HG02852 (cell line): ENCODE measurements around the gene CDKAL1.
"Not testable (repeated sequence)": the region's sequence is repeated elsewhere in the genome, so short reads cannot be mapped to it uniquely, and the experiment has no call there.

Experiments used
- ATAC-seq: cut with Tn5 transposase; IDR thresholded peaks from one replicate; pipeline ENCODE4 v1.9.1; 2021; ENCODE audit warnings: mild to moderate bottlenecking, moderate library complexity; ENCODE audit not compliant: unreplicated experiment

The CDKAL1 gene

GRCh38 chr6:21049148-21049547, 514.9 kb downstream of the CDKAL1 start:
- ATAC-seq, result no peak

GRCh38 chr6:21049572-21049971, 515.3 kb downstream of the CDKAL1 start:
- ATAC-seq, result no peak

DNA sequence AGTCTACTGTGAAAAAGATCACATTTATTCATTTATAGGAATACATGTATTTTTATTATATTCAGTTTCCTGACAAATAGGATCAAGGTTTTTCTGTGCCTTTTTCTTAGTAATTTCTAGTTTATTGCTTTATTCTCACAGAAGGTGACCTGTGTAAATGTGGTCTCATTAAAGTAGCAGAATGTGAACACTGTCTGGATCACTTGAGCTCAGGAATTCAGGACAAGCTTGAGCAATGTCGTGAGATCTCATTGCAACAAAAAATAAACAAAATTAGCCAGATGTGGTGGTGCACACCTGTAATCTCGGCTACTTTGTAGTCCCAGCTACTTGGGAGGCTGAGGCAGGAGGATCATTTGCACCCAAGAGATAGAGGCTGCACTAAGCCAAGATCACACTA, 516.7 kb downstream of the CDKAL1 start:
- no peak for ATAC-seq

DNA sequence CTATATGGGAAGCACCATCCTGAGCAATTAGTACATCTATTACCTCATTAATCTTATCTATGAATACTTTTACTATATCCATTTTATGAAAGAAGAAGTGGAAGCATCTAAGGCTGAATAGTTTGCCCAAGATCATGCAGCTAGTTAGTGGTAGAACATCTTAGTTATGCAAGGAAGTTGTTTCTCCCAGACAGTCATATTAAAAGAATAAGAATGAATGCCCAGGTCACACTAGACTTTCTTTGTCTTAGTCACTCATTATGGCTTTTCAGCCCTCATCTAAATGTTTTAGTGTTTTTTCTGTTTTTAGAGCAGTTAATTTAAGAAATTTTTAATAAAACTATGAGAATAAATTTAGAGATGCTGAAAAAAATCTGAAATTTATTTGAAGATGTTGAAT, 517.5 kb downstream of the CDKAL1 start:
- no peak for ATAC-seq

GRCh38 chr6:21053612-21054011, 519.4 kb downstream of the CDKAL1 start:
- ATAC-seq, result no peak

DNA sequence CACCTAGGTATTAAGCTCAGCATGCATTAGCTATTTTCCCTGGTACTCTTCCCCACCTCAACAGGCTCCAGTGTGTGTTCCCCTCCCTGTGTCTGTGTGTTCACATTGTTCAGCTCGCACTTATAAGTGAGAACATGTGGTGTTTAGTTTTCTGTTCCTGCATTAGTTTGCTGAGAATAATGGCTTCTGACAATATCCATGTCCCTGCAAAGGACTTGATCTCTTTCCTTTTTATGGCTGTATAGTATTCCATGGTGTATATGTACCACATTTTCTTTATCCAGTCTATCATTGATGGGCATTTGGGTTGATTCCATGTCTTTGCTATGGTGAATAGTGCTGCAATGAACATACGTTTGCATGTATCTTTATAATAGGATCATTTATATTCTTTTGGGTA, 521.2 kb downstream of the CDKAL1 start:
- not testable (repeated sequence) for ATAC-seq

DNA sequence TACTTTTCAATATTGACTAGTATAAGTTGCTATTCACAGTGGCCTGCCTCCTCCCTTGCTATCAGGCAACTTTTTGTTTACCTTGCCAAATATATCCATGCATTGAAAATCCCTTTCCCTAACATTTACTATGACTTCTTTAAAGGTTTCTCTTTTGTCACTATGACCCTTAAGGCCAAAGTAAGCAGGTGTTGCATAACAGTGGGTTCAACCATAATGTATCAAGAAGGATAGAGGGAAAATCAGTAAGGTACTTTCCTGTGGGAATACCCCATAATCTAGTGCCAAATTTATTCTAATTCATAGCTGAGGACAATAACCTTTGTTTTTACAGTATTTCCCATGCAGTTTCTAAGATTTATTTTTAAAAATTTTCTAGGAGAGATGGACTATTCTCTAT, 527.6 kb downstream of the CDKAL1 start:
- ATAC-seq, result no peak

DNA sequence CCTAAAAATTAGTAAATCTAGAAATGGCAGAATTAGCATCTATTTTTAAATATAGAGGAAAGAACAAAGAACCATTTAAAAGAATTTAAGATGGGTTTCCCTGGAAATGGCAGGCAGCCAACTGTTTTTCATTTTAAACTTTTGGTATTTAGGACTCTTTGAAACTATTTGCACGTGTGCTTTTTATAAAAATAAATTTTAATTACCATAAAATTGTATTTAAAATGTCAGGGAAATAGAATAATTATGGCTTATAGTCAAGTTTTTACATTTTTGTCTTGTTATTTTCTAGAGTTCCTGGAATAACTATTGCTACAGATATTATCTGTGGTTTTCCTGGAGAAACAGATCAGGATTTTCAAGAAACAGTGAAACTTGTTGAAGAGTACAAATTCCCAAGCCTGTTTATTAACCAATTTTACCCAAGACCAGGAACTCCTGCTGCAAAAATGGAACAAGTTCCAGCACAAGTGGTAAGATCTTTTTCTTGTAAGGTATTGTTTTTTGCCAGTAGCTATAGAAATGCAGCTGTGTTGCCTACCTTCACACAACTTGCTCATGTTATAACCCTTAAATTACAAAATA, 530.6 kb downstream of the CDKAL1 start:
- no peak for ATAC-seq

DNA sequence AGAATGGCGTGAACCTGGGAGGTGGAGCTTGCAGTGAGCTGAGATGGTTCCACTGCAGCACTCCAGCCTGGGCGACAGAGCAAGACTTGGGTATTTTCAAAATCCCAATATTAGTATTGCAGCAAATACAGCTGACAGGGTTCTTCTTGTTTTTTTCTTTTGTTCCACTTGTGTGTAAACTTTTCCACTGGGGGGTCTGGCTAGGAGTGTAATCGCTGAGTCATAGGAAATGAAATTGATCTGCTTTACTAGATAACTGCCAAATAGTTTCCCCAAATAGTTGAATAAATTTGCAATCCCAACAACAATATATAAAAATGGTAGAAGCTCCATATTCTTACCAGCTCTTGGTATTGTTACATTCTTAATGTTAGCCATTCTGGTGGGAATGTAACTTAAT, 533.3 kb downstream of the CDKAL1 start:
- ATAC-seq, result no peak

DNA sequence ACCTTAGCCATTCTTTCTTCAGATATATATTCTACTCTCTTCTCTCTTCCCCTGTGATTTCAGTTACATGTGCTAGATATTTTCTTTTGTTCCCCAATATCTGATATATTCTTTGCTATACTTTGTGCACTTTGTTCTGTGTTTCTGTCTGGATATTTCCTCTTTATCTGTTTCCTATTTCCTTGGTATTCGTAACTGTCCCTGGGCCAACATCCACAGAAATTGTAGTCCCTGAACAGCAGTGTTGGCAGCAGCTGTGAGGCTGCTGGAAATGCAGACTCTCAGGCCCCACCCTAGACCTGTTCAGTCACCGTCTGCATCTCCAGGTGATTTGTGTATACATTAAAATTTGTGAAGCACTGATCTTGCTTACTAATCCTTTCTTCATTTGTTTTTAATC, 536.4 kb downstream of the CDKAL1 start:
- no peak for ATAC-seq

GRCh38 chr6:21071780-21072468, 537.7 kb downstream of the CDKAL1 start:
- no peak for ATAC-seq

- no peak for ATAC-seq
These were observed 539.1 kb downstream of the CDKAL1 start for GRCh38 chr6:21073318-21073839.

GRCh38 chr6:21074484-21074883, 540.2 kb downstream of the CDKAL1 start:
- no peak for ATAC-seq

GRCh38 chr6:21075986-21076385, 541.7 kb downstream of the CDKAL1 start:
- ATAC-seq, result no peak

DNA sequence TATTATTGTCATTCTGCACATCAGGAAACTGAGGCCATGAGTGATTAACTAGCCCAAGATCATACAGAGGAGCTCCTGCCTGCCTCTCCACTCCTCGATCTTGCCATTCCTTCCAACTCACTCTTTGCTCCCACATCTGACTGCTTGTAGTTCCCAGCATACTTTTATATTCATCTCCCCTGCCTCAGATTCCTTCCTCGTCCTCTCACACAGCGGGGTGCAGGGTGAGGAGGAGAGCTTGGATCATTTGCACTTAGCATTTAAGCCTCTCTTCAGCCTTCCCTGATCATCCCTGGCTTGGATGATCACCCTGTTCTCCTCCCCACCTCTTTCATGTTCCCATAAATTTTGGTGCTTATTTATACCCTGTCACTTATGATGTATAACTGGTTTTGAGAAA, 544.2 kb downstream of the CDKAL1 start:
- no peak for ATAC-seq

DNA sequence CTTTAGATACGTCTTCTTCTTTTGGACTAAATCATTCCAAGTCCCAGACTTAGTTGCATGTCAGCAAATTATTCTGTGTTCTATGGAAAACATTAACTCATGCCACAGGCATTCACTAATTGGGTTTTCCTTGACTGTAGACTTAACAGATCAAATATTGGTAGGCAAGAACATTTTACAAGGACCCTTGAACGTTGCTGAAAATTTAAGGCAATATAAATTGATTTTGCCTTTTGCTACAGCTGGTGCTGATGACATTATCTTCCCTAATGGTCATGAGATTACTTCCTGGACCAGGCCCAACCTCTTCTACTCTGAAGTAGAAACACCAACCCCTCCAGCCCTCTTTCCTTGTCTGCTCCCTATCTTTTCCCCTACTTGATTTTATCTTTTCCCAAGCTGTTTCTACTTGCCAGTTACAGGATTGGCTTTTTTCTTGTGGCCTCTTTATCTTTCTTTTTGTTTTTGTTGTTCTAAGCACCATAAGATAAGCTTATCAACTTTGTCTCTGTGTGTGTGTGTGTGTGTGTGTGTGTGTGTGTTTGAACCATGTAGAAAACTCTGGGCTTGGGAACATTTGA, 545.3 kb downstream of the CDKAL1 start:
- no peak for ATAC-seq

DNA sequence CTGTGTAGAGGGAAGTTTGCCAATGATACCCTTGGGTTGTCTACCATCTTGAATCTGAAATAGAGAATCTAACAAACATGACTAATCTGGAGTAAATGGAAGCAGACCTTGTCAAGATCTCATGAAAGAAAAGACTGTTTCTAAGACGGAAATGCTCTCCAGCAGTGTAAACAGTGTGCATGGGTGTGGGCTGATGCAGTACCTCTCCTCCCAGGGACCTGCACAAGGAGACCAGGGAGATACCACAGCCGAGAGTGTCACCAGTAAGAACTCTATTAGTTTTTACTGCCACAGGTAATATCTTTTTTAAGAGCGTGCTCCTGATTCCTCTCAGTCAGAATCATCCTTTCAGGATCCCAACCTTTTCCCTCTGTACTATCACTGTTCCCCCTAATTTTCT, 546.0 kb downstream of the CDKAL1 start:
- ATAC-seq, result no peak

GRCh38 chr6:21082091-21082490, 547.8 kb downstream of the CDKAL1 start:
- no peak for ATAC-seq

DNA sequence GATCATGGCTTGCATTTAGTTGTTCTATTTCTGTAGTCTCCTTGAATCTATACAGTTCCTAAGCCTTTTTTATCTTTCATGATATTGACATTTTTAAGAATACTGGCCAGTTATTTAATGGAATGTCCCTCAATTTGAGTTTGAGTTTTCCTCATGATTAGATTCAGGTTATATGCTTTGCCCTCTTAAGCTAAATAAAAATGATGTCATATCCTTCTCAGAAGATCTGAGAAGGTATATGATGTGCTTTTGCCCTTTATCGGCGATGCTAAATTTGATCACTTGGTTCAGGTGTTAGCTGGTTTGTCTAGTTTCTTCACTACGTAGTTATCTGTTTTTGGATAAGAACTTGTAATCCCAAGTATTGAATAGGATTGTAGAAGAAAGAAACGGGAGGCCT, 549.5 kb downstream of the CDKAL1 start:
- ATAC-seq, result no peak

- no peak for ATAC-seq
These were observed 550.4 kb downstream of the CDKAL1 start for GRCh38 chr6:21084656-21085055.

DNA sequence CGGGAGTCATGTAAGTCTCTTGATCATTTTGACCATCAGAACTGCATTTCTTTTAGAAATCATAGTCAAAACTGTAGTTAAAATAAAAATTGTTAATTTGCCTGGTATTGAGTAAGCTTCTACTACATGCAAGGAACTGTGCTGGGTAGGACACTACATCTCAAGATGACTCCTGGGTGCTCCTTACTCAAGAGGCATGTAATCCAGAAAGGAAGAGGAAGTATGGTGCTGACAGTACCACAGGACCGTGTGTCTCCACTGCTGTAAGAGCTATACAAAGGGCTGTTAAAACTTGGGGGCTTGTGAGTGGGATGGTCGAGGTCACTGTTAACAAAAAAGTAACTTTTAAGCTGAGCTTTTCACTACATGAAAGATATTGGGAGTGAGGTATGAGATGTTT, 551.0 kb downstream of the CDKAL1 start:
- ATAC-seq, result no peak

GRCh38 chr6:21085643-21086042, 551.4 kb downstream of the CDKAL1 start:
- no peak for ATAC-seq
